HEK293T (cell line): ENCODE results near the gene ZSWIM7.

Experiments
- BHLHE40 ChIP-seq: fragments of 450-650 bp; IDR thresholded peaks from 2 replicates; pipeline ENCODE4 v1.6.1; 2016; ENCODE audit warnings: mild to moderate bottlenecking, moderate library complexity, borderline replicate concordance
- CTBP1 ChIP-seq: fragments of 450-650 bp; IDR thresholded peaks from 2 replicates; pipeline ENCODE4 v1.6.1; 2016; ENCODE audit warnings: borderline replicate concordance
- FOXA1 ChIP-seq: fragments of 450-650 bp; IDR thresholded peaks from 2 replicates; pipeline ENCODE4 v1.6.1; 2016; ENCODE audit warnings: mild to moderate bottlenecking
- SP1 ChIP-seq: fragments of 450-650 bp; IDR thresholded peaks from 2 replicates; pipeline ENCODE4 v1.6.1; 2017
- SUZ12 ChIP-seq: fragments of 450-650 bp; IDR thresholded peaks from 2 replicates; pipeline ENCODE4 v1.6.1; 2016; ENCODE audit warnings: mild to moderate bottlenecking
- TARDBP ChIP-seq: fragments of 450-650 bp; IDR thresholded peaks from 2 replicates; pipeline ENCODE4 v1.6.1; 2016

DNA sequence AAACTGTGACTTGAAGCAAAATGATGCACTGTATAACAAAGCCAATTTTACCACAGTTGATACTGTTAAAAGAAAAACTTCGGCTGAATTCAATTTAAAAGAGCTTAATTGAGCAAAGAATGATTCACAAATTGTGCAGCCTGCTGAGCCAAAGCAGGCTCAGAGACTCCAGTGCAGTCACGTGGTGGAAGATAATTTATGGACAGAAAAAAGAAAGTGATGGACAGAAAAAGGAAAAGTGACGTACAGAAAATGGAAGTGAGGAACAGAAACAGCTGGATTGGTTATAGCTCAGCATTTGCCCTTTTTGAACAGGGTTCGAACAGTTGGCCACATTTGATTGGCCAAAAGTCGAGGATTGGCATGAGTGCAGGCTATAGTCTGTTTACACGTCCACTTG, 25.7 kb downstream of the ZSWIM7 start:
- TF ChIP-seq FOXA1 (no peak), SUZ12 (no peak), BHLHE40 (no peak), SP1 (no peak), TARDBP (no peak), CTBP1 (no peak)
